HG02981 (cell line): ENCODE measurements around the gene CXCR5.

Experiments
- ATAC-seq: cut with Tn5 transposase; IDR thresholded peaks from one replicate; pipeline ENCODE4 v1.9.1; 2021; ENCODE audit warnings: mild to moderate bottlenecking, moderate library complexity; ENCODE audit not compliant: unreplicated experiment

The CXCR5 gene

DNA sequence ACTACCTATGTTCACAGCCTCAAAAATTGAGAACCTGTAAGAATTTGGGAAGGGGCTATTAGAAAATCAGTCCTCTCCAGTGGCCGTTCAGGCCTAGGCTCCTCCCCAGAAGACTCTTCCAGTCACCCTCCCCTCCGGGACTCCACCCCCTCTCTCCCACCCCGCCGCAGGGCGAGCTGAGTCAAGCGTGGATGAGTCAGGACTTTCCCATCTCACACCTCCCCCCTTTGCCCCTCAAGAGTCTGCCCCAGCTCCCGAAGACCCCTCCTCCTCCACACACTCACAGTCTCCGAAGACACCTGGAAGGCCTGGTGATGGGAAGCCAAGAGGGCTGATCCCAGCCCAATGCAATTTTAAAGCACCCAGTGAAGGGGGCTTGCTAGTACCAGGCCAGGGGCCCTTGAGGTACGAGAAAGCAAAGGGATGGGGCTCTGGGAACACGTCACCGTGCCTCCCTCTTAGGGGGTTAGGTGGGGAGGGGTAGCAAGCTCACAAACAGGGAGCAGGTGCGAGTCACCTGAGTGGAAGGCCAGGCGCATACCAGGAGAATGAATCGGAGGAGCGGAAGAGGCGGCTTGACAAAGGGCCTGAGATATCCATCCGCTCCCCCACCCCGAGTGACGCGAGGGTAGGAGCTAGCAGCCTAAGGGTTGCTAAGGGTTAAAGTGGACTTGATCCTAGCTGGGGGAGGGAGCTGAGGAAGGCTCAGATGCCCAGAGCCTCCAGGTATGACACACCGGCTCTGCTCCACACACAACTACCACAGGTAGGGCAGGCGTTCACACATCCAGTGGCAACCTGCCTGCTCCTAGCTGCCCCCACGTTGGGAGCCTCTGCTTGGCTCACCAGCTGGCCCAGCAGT is 28.4 kb downstream of the CXCR5 start:
- ATAC-seq: no peak

DNA sequence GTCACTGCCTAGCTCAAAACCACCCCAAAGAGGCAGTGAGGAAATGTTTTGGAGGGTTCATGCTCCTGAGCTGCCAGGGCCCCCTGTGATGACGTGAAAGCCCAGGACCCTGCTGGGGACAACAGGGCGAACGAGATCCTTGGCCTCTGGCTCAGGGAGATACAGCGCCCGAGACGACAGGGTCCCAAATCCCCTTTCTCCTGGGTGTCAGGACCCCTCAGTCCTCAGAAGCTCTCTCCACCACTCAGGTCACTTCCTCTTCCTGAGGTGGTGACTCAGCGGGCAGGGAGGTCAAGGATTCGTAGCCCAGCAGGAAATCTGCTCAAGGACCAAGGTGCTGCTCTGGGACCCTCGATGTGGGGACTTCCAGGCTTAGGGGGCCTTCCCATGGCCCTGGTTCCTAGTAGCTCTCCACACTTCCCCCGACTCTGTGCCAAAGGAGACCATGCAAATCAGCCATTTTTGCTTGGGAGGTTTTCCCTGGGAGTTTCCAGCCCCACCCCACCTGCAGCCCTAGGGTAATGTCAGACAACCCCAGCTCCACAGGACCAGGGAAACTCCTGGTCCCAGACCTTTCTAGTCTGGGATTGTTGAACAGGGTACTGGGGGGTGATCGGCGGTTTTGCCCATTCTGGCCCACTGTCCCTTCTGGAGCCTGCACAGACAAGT is 29.2 kb downstream of the CXCR5 start:
- ATAC-seq: no peak

DNA sequence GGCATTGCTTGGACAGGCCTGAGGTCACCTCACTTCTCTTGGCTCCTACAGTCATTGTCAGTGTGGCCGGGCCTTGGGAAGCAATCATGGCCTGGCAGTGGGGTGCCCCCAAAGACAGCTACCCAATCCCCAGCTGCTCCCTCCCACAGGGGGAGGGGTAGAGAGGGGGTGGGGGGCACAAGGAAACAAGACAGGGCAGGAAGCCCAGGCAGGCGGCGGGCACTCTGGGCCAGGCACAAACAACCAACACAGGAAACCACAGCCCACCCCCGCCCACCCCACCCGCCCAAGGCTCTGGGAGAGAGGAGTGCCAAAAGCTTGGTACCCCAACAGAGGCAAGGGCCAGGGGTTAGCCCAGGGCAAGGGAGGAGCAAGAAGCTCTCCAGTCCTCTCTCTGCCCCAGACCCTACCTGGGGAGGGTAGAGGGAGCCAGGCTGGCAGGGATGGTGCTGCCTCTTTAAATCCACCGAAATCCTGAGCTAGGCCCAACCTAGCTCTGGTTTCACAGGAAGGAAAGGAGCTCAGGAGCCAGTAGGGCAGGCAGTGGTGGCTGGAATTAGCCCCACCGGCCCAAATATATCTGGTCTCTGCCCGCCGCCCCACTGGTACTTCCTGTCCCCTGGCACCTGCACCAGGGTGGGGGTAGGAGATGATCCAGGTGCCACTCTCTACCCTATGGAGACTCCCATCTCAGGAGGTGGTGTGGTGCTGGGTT is 29.9 kb downstream of the CXCR5 start:
- ATAC-seq: no peak

DNA sequence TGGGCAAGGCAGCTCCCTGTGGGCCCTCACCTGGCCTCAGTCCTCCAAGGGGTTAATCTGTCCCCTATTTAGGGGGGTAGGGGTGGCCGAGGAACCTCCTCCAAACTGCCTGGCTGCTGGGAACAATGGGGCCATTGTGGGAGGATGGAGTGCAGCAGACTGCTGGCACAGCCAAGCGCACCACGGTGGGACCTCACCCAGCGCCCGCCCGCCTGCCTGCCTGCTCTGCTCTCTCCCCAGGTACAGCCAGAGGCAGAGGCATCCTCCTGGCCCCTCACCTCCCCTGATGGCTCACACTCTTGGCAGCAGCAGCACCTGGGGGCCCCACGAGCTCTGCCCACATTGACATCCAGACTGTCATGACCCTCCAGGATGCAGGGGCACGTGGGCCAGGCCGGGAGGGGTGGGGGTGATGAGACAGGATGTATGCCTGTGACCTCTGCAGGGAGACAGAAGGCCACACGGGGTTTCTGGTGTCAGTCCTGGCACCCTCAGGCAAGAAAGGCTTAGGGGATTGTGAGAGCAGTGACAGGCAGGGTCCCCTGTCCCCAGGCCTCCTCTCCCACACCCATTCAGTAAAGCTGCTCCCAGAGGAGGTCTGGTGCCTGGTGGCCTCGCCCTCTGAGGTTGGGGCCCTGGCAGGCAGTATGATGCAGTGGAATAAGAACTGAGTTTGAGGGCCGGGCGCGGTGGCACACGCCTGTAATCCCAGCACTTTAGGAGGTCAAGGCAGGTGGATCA is 30.7 kb downstream of the CXCR5 start:
- ATAC-seq: no peak

DNA sequence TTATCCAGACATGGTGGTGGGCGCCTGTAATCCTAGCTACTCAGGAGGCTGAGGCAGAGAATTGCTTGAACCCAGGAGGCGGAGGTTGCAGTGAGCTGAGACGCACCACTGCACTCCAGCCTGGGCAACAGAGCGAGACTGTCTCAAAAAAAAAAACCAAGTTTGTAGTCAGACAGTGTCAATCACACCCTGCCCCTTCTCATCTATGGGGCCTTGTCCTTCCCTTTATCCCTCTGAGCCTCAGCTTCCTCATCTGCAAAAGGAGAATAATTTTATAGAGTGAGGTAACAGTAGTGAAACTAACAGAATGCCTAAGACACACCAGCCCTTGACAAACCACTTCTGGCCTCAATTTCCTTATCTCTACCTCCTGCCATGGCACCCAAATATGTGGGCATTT is 31.3 kb downstream of the CXCR5 start:
- ATAC-seq: no peak

DNA sequence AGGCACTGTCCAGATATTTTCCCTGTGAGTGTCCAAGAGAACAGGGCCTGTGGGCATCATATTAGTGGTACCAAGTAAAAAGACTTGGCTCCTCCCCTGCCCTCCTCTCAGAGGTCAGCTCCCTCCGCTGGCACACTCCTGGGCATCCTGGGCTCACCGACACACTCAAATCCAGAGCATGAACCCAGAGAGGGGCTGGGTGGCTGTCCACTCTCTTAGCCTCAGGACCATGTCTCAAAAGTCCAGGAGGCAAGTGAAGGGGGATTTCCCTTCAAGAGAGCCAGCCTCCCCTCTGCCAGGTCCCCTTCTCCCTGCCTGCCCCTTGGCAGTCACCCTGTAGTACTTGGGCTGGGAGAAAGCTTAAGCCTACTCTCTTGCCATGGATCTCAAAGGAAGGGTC is 31.7 kb downstream of the CXCR5 start:
- no peak for ATAC-seq

DNA sequence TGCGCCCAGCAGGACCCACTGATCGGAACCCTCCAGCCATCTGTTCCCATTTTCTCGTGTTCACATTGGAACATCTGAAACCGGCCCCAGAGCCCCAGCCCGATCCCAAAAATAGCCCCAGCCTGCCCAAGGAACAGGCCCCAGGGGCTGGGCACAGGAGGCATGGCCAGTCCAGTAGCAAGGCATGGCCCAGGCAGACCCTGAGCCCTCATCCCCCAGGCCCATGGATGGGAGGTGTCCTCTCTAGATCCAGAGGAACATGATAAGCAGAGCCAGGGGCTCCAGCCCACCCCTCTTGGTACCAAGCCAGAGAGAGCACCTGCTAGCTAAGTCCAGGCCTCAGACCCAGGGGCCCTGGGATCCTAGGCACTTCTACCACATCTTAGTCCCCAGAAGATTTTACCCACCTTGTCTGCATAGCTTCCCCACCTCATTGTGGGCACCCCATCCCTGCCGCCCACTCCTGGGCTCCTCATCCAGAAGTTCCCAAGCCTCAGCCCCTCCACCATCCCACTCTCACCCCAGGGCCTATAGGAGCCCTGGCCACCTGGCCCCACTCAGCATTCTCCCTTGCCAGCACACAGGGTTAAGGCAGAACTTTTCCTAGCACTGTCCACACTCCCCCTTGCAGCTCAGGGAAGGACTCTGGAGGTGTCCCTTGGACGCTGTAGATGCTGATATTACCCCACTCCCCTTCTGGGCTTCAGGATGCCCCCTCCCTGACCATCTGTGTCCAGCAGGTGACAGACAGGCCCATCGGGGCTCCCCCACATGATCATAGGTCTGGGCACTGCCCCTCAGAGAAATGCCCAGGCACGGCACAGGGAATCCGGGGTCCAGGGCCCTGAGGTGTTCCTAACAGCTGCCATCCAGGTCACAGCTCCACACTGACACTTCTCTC is 32.5 kb downstream of the CXCR5 start:
- ATAC-seq: no peak

DNA sequence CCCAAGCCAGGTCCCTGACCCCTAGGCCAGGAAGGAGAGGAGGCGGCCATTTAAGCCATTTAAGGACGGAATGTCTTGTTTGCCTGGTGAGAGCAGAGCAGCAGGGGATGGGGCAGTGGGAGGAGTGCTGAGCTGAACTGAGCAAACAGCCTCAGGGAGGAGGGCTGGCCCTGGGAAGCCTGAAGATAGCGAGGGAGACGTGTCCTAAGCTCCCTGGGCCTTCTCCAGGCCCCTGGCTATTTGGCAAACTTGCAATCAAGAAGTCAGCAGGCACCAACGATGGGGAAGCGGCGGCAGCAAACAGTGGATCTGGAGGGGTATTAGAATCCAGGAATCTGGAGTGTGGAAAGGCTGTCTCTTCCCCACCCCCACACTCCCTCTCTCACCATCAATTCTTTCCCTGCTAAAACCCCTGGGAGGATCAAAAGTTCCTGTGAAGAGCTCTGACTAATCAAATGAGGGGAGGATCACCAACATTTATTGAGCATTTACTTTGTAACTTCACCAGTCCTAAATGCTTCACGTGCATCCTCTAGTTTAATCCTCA is 33.2 kb downstream of the CXCR5 start:
- ATAC-seq: no peak

DNA sequence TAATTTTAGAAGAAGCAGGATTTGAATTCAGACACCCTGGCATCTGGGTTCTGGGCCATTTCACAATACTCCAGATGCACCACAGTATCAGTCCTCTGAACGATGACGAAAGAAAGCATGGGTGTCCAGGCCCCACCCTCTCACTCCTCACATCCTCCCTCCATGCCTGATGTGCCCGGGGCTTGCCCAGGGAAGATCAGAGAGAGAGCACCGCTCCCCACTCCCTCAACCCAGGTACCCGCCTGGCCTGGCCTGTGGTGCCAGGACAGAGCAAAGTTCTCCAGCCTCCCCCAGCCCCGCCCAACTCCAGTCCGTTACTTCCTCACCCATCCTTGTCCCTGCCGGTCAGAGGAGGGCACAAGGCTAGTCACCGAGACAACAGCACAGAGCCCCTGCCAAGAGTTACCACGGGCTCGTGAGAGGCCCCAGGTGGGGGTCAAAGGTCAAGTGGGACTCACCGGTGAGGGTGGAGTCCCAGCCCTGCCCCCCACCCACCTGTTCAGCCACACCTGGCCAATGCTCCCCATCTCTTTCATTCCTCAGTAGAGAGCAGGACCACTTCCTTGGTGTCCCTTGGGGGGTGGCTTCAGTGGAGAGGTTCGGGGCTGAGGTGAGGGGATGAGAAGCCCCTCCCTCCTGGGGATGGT is 33.9 kb downstream of the CXCR5 start:
- no peak for ATAC-seq

DNA sequence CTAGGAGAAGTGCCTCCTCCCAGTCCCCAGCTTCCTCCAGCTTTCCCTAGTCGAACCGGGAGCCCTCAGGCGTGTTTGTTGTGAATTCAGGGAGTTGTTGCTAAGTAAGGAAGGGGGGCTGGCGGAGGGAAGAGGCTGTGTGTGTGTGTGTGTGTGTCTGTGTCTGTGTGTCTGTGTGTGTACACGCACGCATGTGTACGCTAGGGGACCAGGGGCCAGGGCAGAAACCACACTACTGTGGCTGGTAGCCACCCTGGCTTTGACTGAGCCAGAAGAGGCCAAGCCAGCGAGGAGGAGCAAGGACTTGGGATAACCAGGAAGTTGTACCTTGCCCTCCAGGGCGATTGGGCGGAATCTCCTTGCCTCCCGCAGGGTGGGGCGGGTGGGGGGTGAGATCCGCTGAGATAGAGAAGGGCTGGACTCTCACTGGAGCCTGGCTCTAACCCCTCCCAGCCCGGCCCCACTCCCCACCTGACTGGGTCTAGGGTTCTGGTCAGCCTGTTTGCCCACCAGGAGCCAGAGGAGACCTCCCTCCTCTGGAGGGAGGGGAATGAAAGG is 34.5 kb downstream of the CXCR5 start:
- ATAC-seq: no peak

DNA sequence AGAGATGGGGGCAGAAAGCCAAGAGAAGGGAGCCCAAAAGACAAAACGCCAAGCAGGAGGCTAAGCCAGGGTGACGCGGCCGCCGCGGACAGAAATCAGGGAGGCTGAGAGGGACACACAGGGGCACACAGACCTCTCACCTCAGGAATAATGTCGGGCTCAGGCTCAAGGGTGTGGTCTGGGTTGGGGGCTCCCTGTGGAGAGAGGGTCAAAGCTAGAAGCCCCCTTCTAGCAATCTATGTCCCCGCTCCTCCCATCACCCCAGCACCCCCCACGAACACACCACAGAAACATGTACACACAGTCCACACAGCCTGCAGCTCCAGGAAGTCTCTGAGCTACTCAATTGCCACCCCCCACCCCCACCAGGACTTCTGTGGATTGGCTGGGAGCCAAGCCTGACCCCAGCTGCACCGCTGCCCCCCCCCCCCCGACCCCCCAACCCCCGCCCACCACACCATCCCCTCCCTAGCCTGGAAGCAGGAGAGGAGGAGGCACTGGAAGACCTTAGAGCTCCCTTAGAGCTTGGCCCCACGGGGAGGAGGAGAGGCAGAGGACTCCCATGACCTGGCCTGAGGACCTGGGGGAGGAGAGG is 35.1 kb downstream of the CXCR5 start:
- no peak for ATAC-seq

DNA sequence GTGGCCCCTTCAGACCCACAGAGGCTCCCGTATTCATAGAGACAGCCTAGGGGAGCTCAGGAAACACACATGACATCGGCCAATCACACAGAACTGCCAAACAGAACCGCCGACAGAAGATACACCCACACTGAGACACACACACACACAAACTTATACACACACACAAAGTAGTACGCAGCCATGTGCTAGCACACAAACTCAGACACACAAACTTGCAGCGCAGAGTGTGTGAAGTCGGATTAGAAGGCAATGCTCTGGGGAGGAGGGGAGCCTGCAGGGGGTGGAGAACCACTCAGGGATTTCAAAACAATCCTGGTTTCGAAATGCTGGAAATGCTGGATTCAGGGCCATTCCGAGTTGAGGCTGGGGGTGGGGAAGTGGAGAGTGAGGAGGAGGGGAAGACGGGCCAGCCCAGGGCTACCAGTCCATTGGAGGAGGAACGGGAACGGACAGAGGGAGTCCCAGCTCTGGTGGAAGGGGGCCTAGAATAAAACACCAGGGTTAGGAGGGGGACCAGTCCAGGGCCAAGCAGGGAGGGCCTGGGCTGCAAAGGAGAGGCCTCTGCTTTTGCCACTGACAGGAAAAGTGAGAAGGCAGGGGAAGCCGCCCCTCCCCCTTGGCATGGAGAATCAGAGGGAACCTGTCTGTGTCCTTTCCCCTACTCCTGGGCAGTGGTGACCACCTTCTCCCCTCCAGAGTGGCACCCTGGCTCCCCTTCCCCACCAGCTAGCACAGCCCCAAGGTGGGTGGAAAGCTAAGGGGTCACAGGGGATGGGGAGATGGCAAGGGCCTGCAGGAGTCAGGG is 37.6 kb downstream of the CXCR5 start:
- ATAC-seq: no peak

DNA sequence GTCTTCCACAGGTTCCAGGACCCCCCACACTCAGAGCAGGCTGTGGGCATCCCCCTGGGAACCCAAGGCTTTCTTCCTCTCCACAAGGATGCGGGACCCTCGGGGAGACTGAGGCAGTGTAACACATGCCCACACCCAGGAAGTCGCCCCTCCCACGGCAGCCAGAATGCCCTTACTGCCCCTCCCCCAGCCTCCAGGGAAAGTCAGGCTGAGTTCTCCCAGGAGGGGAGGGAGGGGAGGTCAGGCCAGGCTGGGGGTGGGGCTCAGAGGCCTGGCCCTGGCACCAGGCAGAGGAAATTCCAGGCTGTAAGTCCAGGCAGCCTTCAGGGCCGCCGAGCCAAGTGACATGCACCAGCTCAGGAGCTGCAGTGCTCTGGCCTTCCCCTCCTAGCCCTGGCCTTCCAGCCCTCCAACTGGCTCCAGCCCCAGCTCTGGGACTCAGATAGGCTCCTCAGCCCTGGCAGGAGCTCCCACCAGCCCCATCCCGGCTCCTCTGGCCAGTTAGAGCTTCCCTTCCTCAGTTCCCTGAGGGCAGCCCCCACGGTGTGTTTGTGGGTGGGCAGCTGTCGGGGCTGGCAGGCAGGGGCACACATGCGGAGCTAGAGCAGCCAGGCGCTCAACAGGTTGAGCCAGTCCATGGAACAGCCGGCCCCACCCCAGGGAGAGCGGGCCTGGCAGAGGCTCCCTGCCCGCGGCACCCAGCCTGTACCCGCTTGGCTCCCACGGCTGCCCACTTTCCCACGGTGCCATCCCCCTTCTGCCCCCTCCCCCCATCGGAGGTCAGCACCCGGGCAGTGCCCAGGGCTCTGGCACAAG is 38.4 kb downstream of the CXCR5 start:
- no peak for ATAC-seq

DNA sequence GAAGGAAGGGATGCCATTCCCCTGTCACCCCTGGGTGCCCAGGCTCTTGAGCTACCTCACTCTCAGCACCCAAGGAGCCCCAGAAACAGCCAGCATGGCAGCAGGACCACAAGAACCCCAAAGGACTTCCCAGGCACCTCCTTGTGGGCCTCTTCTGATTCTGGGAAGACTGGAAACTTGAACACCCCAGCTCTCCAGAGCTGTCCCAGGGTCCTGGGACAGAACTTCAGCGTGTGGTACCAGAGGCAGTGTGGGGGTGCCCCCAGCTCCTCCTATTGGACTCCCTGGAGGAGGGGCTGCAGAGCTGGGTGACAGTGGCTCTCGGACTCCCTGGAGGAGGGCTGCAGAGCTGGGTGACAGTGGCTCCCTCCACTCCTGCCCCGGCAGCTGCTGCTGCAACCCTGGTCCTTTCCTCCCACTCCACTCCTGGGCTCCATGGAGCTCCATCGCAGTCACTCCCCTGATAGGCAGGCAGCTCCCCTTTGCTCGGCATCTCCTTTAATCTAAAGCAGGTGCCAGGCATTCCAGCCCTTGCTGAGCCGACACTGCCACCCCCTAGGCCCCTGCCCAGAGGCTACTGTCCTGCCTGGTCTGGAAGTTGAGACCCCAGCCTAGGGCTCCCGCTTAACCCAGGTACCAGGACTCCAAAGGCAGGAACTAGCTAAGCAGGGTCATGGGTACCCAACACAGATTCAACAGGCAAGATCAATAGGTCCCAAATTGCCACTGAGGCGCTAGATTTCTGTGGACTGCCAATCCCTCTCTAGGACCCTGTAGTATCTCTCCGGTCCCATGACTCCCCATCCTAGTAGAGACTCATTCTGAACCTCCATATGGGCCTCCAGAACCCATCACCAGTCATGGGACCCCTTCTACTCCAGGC is 39.3 kb downstream of the CXCR5 start:
- no peak for ATAC-seq

DNA sequence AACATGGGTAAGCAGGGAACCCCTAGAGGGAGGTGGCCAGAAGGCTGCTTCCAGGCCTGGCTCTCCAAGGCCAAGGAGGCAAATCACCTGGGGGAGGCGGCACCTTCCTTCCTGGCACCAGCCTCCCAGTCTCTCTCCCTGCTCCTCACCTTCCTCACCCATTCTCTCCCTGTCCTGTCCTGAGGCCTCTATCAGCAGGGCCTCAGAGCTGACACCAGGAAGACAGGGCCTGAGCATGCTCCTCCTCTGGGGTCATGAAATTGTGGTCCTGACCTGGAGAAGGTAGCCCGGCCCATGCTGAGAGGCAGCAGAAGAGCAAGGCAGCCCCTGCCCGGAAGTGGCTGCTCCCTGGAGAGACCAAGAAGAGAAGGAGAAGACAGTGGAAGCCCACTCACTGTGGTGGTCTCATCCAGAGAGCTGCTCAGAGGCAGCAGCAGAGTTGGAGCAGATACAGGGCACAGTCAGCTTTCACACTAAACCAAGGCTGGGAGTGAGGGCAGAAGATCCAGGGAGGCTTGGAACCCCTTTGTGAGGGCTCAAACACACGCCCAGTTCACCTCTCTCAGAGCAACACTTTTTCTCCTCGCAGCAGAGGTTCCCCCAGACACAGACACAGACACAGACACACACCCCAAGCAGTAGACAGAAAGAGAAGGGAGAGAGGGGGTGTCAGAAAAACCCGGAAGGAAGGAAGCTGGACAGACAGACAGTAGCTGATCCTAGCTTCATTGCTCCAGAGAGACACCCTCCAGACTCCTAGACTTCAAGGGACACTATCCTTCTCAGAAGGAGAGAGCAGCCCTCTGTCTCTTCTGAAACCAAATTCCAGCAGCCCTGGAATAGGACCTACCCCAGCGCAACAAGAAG is 40.3 kb downstream of the CXCR5 start:
- ATAC-seq: no peak
